GM21367 (cell line): Measurements from ENCODE around the gene ENTR1.

Experiments used
- ATAC-seq: cut with Tn5 transposase; IDR thresholded peaks from one replicate; pipeline ENCODE4 v1.9.1; 2021; ENCODE audit not compliant: unreplicated experiment

ENTR1 gene

GRCh38 chr9:136399176-136400037, 11.0 kb downstream of the ENTR1 start:
- no peak for ATAC-seq

GRCh38 chr9:136398286-136398685, 12.1 kb downstream of the ENTR1 start:
- ATAC-seq, result no peak

- ATAC-seq, result no peak
Measured at GRCh38 chr9:136397643-136398042, 12.8 kb downstream of the ENTR1 start.

- ATAC-seq, result no peak
Measured at GRCh38 chr9:136396219-136396515, 14.2 kb downstream of the ENTR1 start.

- ATAC-seq, result no peak
Measured at GRCh38 chr9:136395345-136396218, 14.8 kb downstream of the ENTR1 start.

- ATAC-seq, result no peak
Measured at GRCh38 chr9:136395020-136395340, 15.4 kb downstream of the ENTR1 start.

GRCh38 chr9:136394312-136395019, 15.9 kb downstream of the ENTR1 start:
- no peak for ATAC-seq

- ATAC-seq, result no peak
Measured at GRCh38 chr9:136393531-136393930, 16.9 kb downstream of the ENTR1 start.

- ATAC-seq, result no peak
Measured at GRCh38 chr9:136392538-136393449, 17.6 kb downstream of the ENTR1 start.

- no peak for ATAC-seq
Measured at GRCh38 chr9:136391737-136392537, 18.5 kb downstream of the ENTR1 start.

GRCh38 chr9:136389396-136389795, 21.0 kb downstream of the ENTR1 start:
- ATAC-seq, result no peak

- ATAC-seq, result no peak
Measured at GRCh38 chr9:136387217-136387616, 23.2 kb downstream of the ENTR1 start.

GRCh38 chr9:136386018-136386417, 24.4 kb downstream of the ENTR1 start:
- ATAC-seq, result no peak

- no peak for ATAC-seq
Measured at GRCh38 chr9:136385015-136385414, 25.4 kb downstream of the ENTR1 start.

- ATAC-seq, result no peak
Measured at GRCh38 chr9:136383436-136383835, 27.0 kb downstream of the ENTR1 start.

GRCh38 chr9:136381966-136382513, 28.4 kb downstream of the ENTR1 start:
- ATAC-seq, result no peak

- no peak for ATAC-seq
Measured at GRCh38 chr9:136381311-136381710, 29.1 kb downstream of the ENTR1 start.

GRCh38 chr9:136380381-136380780, 30.0 kb downstream of the ENTR1 start:
- ATAC-seq, result no peak

GRCh38 chr9:136379891-136380290, 30.5 kb downstream of the ENTR1 start:
- ATAC-seq, result no peak

- ATAC-seq, result no peak
Measured at GRCh38 chr9:136379401-136379800, 31.0 kb downstream of the ENTR1 start.
